PC-9 (cell line): ENCODE results near the gene SLCO2A1.

Experiments used
- CTCF ChIP-seq: fragments of 200-600 bp; sonication (generic); conservative IDR thresholded peaks from 2 replicates; pipeline ENCODE4 v1.6.1; 2017; ENCODE audit warnings: mixed run types, antibody characterized with exemption, mild to moderate bottlenecking, moderate library complexity
- EZH2 ChIP-seq: fragments of 200-600 bp; sonication (generic); IDR thresholded peaks from 2 replicates; pipeline ENCODE4 v1.8.0; 2017; ENCODE audit warnings: antibody characterized with exemption, low read depth

GRCh38 chr3:133880886-133881455 lies 148.8 kb downstream of the SLCO2A1 start:
- no peak for TF ChIP-seq CTCF
- TF ChIP-seq EZH2: no peak
